HG02938 (cell line): ENCODE measurements around the gene FXYD7.
"Not testable (repeated sequence)": the region's sequence is repeated elsewhere in the genome, so short reads cannot be mapped to it uniquely, and the experiment has no call there.

Source experiments
- ATAC-seq: cut with Tn5 transposase; IDR thresholded peaks from one replicate; pipeline ENCODE4 v1.9.1; 2021; ENCODE audit warnings: mild to moderate bottlenecking, moderate library complexity; ENCODE audit not compliant: unreplicated experiment

FXYD7 gene

GRCh38 chr19:35125749-35126623, 17.1 kb upstream of the FXYD7 start:
- no peak for ATAC-seq

- ATAC-seq, result no peak
These were observed 16.5 kb upstream of the FXYD7 start for GRCh38 chr19:35126624-35126959.

- no peak for ATAC-seq
These were observed 15.2 kb upstream of the FXYD7 start for GRCh38 chr19:35127871-35128270.

GRCh38 chr19:35128398-35129057, 14.5 kb upstream of the FXYD7 start:
- no peak for ATAC-seq

- ATAC-seq, result not testable (repeated sequence)
These were observed 13.3 kb upstream of the FXYD7 start for GRCh38 chr19:35129724-35130274.

- ATAC-seq, result no peak
These were observed 12.0 kb upstream of the FXYD7 start for GRCh38 chr19:35130761-35131720.

GRCh38 chr19:35132254-35132653, 10.8 kb upstream of the FXYD7 start:
- ATAC-seq, result no peak

GRCh38 chr19:35133826-35134225, 9.2 kb upstream of the FXYD7 start:
- no peak for ATAC-seq

GRCh38 chr19:35134601-35135242, 8.3 kb upstream of the FXYD7 start, which contains the start of gene LGI4:
Gene LGI4 (minus strand): TSS chr19:35135059. CDS start chr19:35134680, 379 bp downstream.
- no peak for ATAC-seq

GRCh38 chr19:35135389-35135909, 7.6 kb upstream of the FXYD7 start:
- no peak for ATAC-seq

GRCh38 chr19:35136231-35136630, 6.8 kb upstream of the FXYD7 start:
- ATAC-seq, result no peak

GRCh38 chr19:35136977-35137702, 5.9 kb upstream of the FXYD7 start:
- ATAC-seq, result no peak

- no peak for ATAC-seq
These were observed 4.7 kb upstream of the FXYD7 start, which contains the start of gene FXYD1 for GRCh38 chr19:35138305-35138892. Gene FXYD1 (plus strand): TSS chr19:35138824. CDS start chr19:35140080, 1,256 bp downstream.

- ATAC-seq, result no peak
These were observed 2.7 kb upstream of the FXYD7 start for GRCh38 chr19:35140207-35140961.

GRCh38 chr19:35140962-35141836, 1.9 kb upstream of the FXYD7 start:
- no peak for ATAC-seq

GRCh38 chr19:35141837-35142605, 1.0 kb upstream of the FXYD7 start:
- no peak for ATAC-seq
